HG02943 (cell line): ENCODE measurements around the gene VWC2L.

ENCODE experiments used
- ATAC-seq: cut with Tn5 transposase; IDR thresholded peaks from one replicate; pipeline ENCODE4 v1.9.1; 2021; ENCODE audit warnings: mild to moderate bottlenecking, low read depth, moderate library complexity; ENCODE audit not compliant: unreplicated experiment

VWC2L gene

GRCh38 chr2:214578442-214578841, 167.6 kb downstream of the VWC2L start:
- ATAC-seq: no peak

GRCh38 chr2:214579035-214579434, 168.2 kb downstream of the VWC2L start:
- no peak for ATAC-seq

- ATAC-seq: no peak
These were observed 176.6 kb downstream of the VWC2L start for GRCh38 chr2:214587442-214587841.

- no peak for ATAC-seq
These were observed 180.5 kb downstream of the VWC2L start for GRCh38 chr2:214591366-214591765.

- no peak for ATAC-seq
These were observed 181.2 kb downstream of the VWC2L start for GRCh38 chr2:214592011-214592410.

- no peak for ATAC-seq
These were observed 182.9 kb downstream of the VWC2L start for GRCh38 chr2:214593727-214594126.

GRCh38 chr2:214601852-214602633, 191.2 kb downstream of the VWC2L start:
- ATAC-seq: no peak

GRCh38 chr2:214604861-214605260, 194.0 kb downstream of the VWC2L start:
- ATAC-seq: no peak

- ATAC-seq: no peak
These were observed 196.2 kb downstream of the VWC2L start for GRCh38 chr2:214607051-214607450.

GRCh38 chr2:214611015-214611414, 200.2 kb downstream of the VWC2L start:
- ATAC-seq: no peak

GRCh38 chr2:214624166-214624760, 213.4 kb downstream of the VWC2L start:
- ATAC-seq: no peak

- no peak for ATAC-seq
These were observed 217.2 kb downstream of the VWC2L start for GRCh38 chr2:214628091-214628490.
